KMS-11 (cell line): Measurements from ENCODE around the gene COMMD3.
"Not testable (repeated sequence)": the region's sequence is repeated elsewhere in the genome, so short reads cannot be mapped to it uniquely, and the experiment has no call there.

Experiments
- H2AFZ ChIP-seq: fragments of 200-600 bp; sonication (generic); 2 replicates; pipeline ENCODE4 v1.6.1; 2016; ENCODE audit warnings: antibody characterized with exemption, mixed run types, low read depth
- H3K27ac ChIP-seq: fragments of 200-600 bp; sonication (generic); 2 replicates; pipeline ENCODE4 v1.6.1; 2016; ENCODE audit warnings: mild to moderate bottlenecking, mixed run types
- H3K27me3 ChIP-seq: fragments of 200-600 bp; sonication (generic); 2 replicates; pipeline ENCODE4 v1.6.1; 2017; ENCODE audit warnings: mild to moderate bottlenecking, low read depth, mixed run types, moderate library complexity; ENCODE audit not compliant: insufficient read depth
- H3K36me3 ChIP-seq: fragments of 200-600 bp; sonication (generic); 2 replicates; pipeline ENCODE4 v1.6.1; 2017; ENCODE audit warnings: mild to moderate bottlenecking, mixed run types; ENCODE audit not compliant: insufficient read depth
- H3K4me1 ChIP-seq: fragments of 200-600 bp; sonication (generic); 2 replicates; pipeline ENCODE4 v1.6.1; 2016; ENCODE audit warnings: mild to moderate bottlenecking, low read depth, mixed run types; ENCODE audit not compliant: poor library complexity, severe bottlenecking
- H3K4me2 ChIP-seq: fragments of 200-600 bp; sonication (generic); 2 replicates; pipeline ENCODE4 v1.7.0; 2016; ENCODE audit warnings: mild to moderate bottlenecking, mixed run types
- H3K4me3 ChIP-seq: fragments of 200-600 bp; sonication (generic); IDR thresholded peaks from 2 replicates; pipeline ENCODE4 v1.6.1; 2017; ENCODE audit warnings: low read depth, low read length, mixed read lengths; ENCODE audit not compliant: insufficient read depth
- H3K79me2 ChIP-seq: fragments of 200-600 bp; sonication (generic); 2 replicates; pipeline ENCODE4 v1.6.1; 2016; ENCODE audit warnings: low read depth, mixed run types; ENCODE audit not compliant: insufficient read depth
- H3K9ac ChIP-seq: fragments of 200-600 bp; sonication (generic); 2 replicates; pipeline ENCODE4 v1.6.1; 2016; ENCODE audit warnings: mild to moderate bottlenecking, mixed run types
- H4K20me1 ChIP-seq: fragments of 200-600 bp; sonication (generic); 2 replicates; pipeline ENCODE4 v1.6.1; 2016; ENCODE audit warnings: mild to moderate bottlenecking, mixed run types; ENCODE audit not compliant: insufficient read depth
- CTCF ChIP-seq: fragments of 200-600 bp; sonication (generic); conservative IDR thresholded peaks from 2 replicates; pipeline ENCODE4 v1.6.1; 2017; ENCODE audit warnings: low read depth, mild to moderate bottlenecking, antibody characterized with exemption, low read length, moderate library complexity, mixed read lengths

Gene COMMD3

GRCh38 chr10:22346096-22346661, 30.0 kb downstream of the COMMD3 start:
- Histone ChIP-seq H3K27ac (no peak overlapping the region), H3K27me3 (no peaks in the 10 kb centered on the region), H3K4me1 (peaks cover 20% of the 10 kb centered on the region), H3K4me3 (no peak overlapping the region), H3K79me2 (peaks cover 26% of the 10 kb centered on the region), H3K4me2 (no peak overlapping the region), H3K36me3 (no peaks in the 10 kb centered on the region), H2AFZ (no peak overlapping the region), H4K20me1 (no peaks in the 10 kb centered on the region), H3K9ac (no peak overlapping the region)
- no peak for TF ChIP-seq CTCF

- Histone ChIP-seq H3K36me3 (no peaks in the 10 kb centered on the region), H2AFZ (no peak overlapping the region), H3K4me2 (no peak overlapping the region), H3K4me1 (peaks cover 3% of the 10 kb centered on the region), H3K27me3 (no peaks in the 10 kb centered on the region), H3K9ac (no peak overlapping the region), H3K79me2 (no peaks in the 10 kb centered on the region), H4K20me1 (no peaks in the 10 kb centered on the region), H3K4me3 (no peak overlapping the region), H3K27ac (no peak overlapping the region)
- no peak for TF ChIP-seq CTCF
These were observed 33.6 kb downstream of the COMMD3 start for GRCh38 chr10:22349755-22350154.

GRCh38 chr10:22351131-22351703, 35.0 kb downstream of the COMMD3 start:
- Histone ChIP-seq H4K20me1 (no peaks in the 10 kb centered on the region), H3K4me3 (no peak overlapping the region), H3K4me2 (no peak overlapping the region)

GRCh38 chr10:22356324-22356873, 40.2 kb downstream of the COMMD3 start:
- no peak overlapping the region for H3K9ac ChIP-seq
- H2AFZ ChIP-seq = no peak overlapping the region
- TF ChIP-seq CTCF = no peak
- H3K79me2 ChIP-seq = no peaks in the 10 kb centered on the region
- no peaks in the 10 kb centered on the region for H3K4me1 ChIP-seq
- H3K27me3 ChIP-seq = no peaks in the 10 kb centered on the region
- no peak overlapping the region for H3K4me2 ChIP-seq
- no peak overlapping the region for H3K4me3 ChIP-seq
- H4K20me1 ChIP-seq = no peaks in the 10 kb centered on the region
- H3K36me3 ChIP-seq = no peaks in the 10 kb centered on the region
- H3K27ac ChIP-seq = no peak overlapping the region

More at GRCh38 chr10:22351131-22351703, 35.0 kb downstream of the COMMD3 start:
- no peaks in the 10 kb centered on the region for H3K27me3 ChIP-seq
- no peaks in the 10 kb centered on the region for H3K36me3 ChIP-seq
- H3K79me2 ChIP-seq = no peaks in the 10 kb centered on the region
- no peaks in the 10 kb centered on the region for H3K4me1 ChIP-seq
- H3K9ac ChIP-seq = no peak overlapping the region
- H2AFZ ChIP-seq = no peak overlapping the region
- TF ChIP-seq CTCF = no peak
- no peak overlapping the region for H3K27ac ChIP-seq

GRCh38 chr10:22357770-22358169, 41.6 kb downstream of the COMMD3 start:
- not testable (repeated sequence) for H3K27ac ChIP-seq, H3K4me3 ChIP-seq, H2AFZ ChIP-seq, H3K36me3 ChIP-seq, H3K4me2 ChIP-seq, H3K27me3 ChIP-seq, H4K20me1 ChIP-seq, H3K79me2 ChIP-seq, H3K9ac ChIP-seq, H3K4me1 ChIP-seq
